ENCODE data around the gene ZRANB3. TPM values are rescaled to one million over a fixed set of nuclear protein-coding genes. Genes with fewer than 3 reads are reported as not detected.
"Not testable (repeated sequence)": the region's sequence is repeated elsewhere in the genome, so short reads cannot be mapped to it uniquely, and the experiment has no call there.

ZRANB3 gene
- polyA plus RNA-seq, 1 experiment: 3.3 TPM

DNA sequence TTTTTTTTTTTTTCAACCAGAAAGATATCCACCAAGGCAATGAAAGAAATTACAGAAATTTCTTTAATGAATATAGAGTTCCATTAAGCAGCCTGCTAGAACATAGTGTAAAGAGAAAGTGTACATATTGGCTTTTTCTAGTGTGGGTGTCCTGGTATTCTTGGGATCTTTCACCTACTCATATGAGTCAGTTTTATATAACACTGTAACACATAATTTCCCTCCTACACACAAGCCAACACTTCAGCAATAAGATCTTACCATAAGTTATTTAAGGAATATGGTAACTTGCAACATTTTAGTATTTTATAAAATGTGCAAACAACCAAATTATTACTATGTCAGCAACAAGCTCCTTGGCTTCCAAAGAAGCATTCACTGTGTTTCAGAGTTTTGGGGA is 59.9 kb downstream of the ZRANB3 start:
- no peaks in the 10 kb centered on the region for H3K27me3 ChIP-seq (ENCODE audit: control insufficient read depth, insufficient read depth, low read length)
- H3K4me3 ChIP-seq (ENCODE audit: low read depth, low read length): no peak overlapping the region
- H3K36me3 ChIP-seq (ENCODE audit: control insufficient read depth, insufficient read depth, low read length): no peaks in the 10 kb centered on the region
- TF ChIP-seq, protein P1, sequence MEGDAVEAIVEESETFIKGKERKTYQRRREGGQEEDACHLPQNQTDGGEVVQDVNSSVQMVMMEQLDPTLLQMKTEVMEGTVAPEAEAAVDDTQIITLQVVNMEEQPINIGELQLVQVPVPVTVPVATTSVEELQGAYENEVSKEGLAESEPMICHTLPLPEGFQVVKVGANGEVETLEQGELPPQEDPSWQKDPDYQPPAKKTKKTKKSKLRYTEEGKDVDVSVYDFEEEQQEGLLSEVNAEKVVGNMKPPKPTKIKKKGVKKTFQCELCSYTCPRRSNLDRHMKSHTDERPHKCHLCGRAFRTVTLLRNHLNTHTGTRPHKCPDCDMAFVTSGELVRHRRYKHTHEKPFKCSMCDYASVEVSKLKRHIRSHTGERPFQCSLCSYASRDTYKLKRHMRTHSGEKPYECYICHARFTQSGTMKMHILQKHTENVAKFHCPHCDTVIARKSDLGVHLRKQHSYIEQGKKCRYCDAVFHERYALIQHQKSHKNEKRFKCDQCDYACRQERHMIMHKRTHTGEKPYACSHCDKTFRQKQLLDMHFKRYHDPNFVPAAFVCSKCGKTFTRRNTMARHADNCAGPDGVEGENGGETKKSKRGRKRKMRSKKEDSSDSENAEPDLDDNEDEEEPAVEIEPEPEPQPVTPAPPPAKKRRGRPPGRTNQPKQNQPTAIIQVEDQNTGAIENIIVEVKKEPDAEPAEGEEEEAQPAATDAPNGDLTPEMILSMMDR (IDR thresholded peaks at IDR 0.05; ENCODE audit: insufficient read depth, low read depth, low read length): no peak
- no peak for DNase-seq (ENCODE audit: low read depth)
- ChIA-PET POLR2A (no interaction called here), CTCF (no interaction called here)

DNA sequence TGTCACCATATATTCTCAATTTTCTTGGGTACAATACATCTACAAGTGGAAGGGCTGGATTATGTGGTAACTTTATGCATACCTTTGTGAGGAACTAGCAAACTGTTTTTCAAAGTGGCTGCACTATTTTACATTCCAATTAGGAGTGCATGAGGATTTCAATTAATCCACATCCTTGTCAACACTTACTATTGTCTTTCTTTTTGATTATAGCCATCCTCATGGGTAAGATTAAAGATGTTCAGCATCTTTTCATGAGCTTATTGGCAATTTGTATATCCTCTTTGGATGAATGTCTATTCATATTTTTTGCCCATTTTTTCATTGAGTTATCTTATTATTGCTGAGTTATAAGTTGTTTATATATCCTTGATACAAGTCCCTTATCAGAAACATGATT is 73.7 kb downstream of the ZRANB3 start:
- Histone ChIP-seq H3K27me3 (ENCODE audit: control insufficient read depth, insufficient read depth, low read length) (no peaks in the 10 kb centered on the region), H3K4me3 (ENCODE audit: low read depth, low read length) (no peak overlapping the region), H3K36me3 (ENCODE audit: control insufficient read depth, insufficient read depth, low read length) (no peaks in the 10 kb centered on the region)
- TF ChIP-seq, protein P1 (IDR thresholded peaks at IDR 0.05; ENCODE audit: insufficient read depth, low read depth, low read length): no peak
- ChIA-PET POLR2A (no interaction called here), CTCF (no interaction called here)
- no peak for DNase-seq (ENCODE audit: low read depth)

DNA sequence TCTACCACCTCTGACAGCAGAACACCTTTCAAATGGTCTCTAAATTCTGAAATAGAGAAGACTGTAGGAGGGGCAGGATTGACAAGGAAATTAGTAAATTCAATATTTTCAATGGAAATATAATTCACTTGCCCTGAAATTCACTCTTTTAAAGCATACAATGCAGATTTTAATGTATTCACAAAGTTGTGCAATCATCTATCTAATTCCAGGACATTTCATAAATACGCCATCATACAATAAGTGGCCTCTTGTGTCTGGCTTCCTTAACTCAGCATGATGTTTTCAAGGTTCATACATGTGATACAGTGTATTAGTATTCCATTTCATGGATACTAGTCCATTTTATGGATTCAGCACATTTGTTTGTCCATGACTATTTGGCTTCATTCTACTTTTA is 74.2 kb downstream of the ZRANB3 start:
- DNase-seq (ENCODE audit: low read depth): no peak
- Histone ChIP-seq H3K36me3 (ENCODE audit: control insufficient read depth, insufficient read depth, low read length) (no peaks in the 10 kb centered on the region), H3K4me3 (ENCODE audit: low read depth, low read length) (no peak overlapping the region), H3K27me3 (ENCODE audit: control insufficient read depth, insufficient read depth, low read length) (no peaks in the 10 kb centered on the region)
- CTCF ChIA-PET: no interaction called here
- POLR2A ChIA-PET: no interaction called here
- TF ChIP-seq, protein P1 (IDR thresholded peaks at IDR 0.05; ENCODE audit: insufficient read depth, low read depth, low read length): no peak

DNA sequence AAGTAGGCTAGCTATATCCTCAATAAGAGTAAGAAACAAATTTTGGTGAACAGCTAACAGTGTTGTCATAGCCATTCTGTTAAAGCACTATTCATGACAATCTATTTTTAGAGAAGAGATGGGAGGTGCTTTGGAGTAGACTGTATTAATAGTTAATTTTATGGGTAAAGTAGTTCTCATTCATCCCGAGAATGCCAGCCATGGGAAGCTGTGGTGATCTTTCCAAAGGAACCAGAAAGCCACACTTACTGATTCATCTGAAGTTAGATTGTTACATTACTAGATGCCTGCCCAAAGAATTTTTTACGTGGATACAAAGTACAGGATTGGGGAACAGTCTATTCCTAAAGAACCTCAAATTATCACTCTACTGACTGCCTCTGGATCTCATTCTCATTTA is 74.6 kb downstream of the ZRANB3 start:
- ChIA-PET CTCF (no interaction called here), POLR2A (no interaction called here)
- H3K36me3 ChIP-seq (ENCODE audit: control insufficient read depth, insufficient read depth, low read length): no peaks in the 10 kb centered on the region
- no peak overlapping the region for H3K4me3 ChIP-seq (ENCODE audit: low read depth, low read length)
- DNase-seq (ENCODE audit: low read depth): no peak
- TF ChIP-seq, protein P1 (IDR thresholded peaks at IDR 0.05; ENCODE audit: insufficient read depth, low read depth, low read length): no peak
- no peaks in the 10 kb centered on the region for H3K27me3 ChIP-seq (ENCODE audit: control insufficient read depth, insufficient read depth, low read length)

DNA sequence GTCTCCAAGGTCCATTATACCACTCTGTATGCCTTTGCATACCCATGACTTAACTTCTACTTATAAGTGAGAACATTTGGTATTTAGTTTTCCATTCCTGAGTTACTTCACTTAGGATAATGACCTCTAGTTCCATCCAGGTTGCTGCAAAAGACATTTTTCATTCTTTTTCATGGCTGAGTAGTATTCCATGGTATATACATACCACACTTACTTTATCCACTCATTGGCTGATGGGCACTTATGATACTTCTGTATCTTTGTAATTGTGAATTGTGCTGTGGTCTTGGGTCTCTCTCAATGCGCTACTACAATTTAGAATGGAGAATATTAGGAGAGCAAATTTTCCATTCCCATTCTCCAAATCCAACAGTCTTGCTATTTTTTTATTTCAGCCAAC is 76.4 kb downstream of the ZRANB3 start:
- ChIA-PET POLR2A (no interaction called here), CTCF (no interaction called here)
- no peaks in the 10 kb centered on the region for H3K36me3 ChIP-seq (ENCODE audit: control insufficient read depth, insufficient read depth, low read length)
- no peak for DNase-seq (ENCODE audit: low read depth)
- no peak overlapping the region for H3K4me3 ChIP-seq (ENCODE audit: low read depth, low read length)
- no peaks in the 10 kb centered on the region for H3K27me3 ChIP-seq (ENCODE audit: control insufficient read depth, insufficient read depth, low read length)
- TF ChIP-seq, protein P1 (IDR thresholded peaks at IDR 0.05; ENCODE audit: insufficient read depth, low read depth, low read length): no peak

DNA sequence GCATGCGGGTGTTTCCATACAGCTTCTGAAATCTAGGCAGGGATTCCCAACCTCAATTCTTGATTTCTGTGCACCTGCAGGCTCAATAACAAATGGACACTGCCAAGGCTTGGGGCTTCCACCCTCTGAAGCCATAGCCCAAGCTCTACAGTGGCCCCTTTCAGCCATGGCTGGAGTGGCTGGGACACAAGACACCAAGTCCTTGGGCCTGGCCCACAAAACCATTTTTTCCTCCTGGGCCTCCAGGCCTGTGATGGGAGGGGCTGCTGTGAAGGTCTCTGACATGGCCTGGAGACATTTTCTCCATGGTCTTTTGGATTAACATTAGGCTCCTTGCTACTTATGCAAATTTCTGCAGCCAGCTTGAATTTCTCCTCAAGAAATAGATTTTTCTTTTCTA is 78.0 kb downstream of the ZRANB3 start:
- CTCF ChIA-PET; DNase-seq (ENCODE audit: low read depth); POLR2A ChIA-PET; H3K27me3 ChIP-seq (ENCODE audit: control insufficient read depth, insufficient read depth, low read length); H3K36me3 ChIP-seq (ENCODE audit: control insufficient read depth, insufficient read depth, low read length); H3K4me3 ChIP-seq (ENCODE audit: low read depth, low read length): not testable (repeated sequence)

Data from BJ (cell line).